ENCODE data around the gene ADARB2.

The ADARB2 gene

DNA sequence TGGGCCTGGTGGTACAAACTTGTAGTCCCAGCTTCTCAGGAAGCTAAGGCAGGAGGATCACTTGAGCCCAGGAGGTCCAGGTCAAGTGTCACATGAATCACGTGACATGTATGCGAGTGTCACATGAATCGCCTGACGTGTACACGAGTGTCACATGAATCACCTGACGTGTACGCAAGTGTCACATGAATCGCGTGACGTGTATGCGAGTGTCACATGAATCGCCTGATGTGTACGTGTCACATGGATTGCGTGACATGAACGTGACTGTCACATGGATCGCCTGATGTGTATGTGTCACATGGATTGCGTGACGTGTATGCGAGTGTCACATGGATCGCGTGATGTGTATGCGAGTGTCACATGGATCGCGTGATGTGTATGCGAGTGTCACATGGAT, 9.5 kb upstream of the ADARB2 start:
- H3K4me3 ChIP-seq (ENCODE audit: low read length): no peak overlapping the region
- no peaks in the 10 kb centered on the region for H3K4me1 ChIP-seq (ENCODE audit: control insufficient read depth, low read length)
- H3K9me3 ChIP-seq (ENCODE audit: control insufficient read depth, insufficient read depth, low read length): 0 out of 2 replicates have a peak, but pooled peaks cover 2% of the 10 kb centered on the region
- H3K79me2 ChIP-seq (ENCODE audit: control insufficient read depth, low read length): no peaks in the 10 kb centered on the region
- no peak overlapping the region for H3K27ac ChIP-seq (ENCODE audit: low read depth, low read length)
- no peaks in the 10 kb centered on the region for H4K20me1 ChIP-seq (ENCODE audit: control insufficient read depth, insufficient read depth, low read depth, low read length)
- H3K9me2 ChIP-seq (replicated peaks; ENCODE audit: control insufficient read depth, low read length): no peaks in the 10 kb centered on the region
- H3K4me2 ChIP-seq (ENCODE audit: low read length): no peak overlapping the region
- H3K27me3 ChIP-seq (ENCODE audit: control insufficient read depth, low read length): peaks cover 13% of the 10 kb centered on the region
- TF ChIP-seq, protein P1, sequence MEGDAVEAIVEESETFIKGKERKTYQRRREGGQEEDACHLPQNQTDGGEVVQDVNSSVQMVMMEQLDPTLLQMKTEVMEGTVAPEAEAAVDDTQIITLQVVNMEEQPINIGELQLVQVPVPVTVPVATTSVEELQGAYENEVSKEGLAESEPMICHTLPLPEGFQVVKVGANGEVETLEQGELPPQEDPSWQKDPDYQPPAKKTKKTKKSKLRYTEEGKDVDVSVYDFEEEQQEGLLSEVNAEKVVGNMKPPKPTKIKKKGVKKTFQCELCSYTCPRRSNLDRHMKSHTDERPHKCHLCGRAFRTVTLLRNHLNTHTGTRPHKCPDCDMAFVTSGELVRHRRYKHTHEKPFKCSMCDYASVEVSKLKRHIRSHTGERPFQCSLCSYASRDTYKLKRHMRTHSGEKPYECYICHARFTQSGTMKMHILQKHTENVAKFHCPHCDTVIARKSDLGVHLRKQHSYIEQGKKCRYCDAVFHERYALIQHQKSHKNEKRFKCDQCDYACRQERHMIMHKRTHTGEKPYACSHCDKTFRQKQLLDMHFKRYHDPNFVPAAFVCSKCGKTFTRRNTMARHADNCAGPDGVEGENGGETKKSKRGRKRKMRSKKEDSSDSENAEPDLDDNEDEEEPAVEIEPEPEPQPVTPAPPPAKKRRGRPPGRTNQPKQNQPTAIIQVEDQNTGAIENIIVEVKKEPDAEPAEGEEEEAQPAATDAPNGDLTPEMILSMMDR (IDR thresholded peaks at IDR 0.05; ENCODE audit: low read depth, low read length, poor library complexity, severe bottlenecking): no peak
- TF ChIP-seq EZH2phosphoT487 (IDR thresholded peaks at IDR 0.05; ENCODE audit: borderline replicate concordance, low read length): no peak
- H3F3A ChIP-seq (ENCODE audit: control insufficient read depth, insufficient read depth): no peaks in the 10 kb centered on the region
- no peaks in the 10 kb centered on the region for H3K36me3 ChIP-seq (ENCODE audit: control insufficient read depth, low read length)

DNA sequence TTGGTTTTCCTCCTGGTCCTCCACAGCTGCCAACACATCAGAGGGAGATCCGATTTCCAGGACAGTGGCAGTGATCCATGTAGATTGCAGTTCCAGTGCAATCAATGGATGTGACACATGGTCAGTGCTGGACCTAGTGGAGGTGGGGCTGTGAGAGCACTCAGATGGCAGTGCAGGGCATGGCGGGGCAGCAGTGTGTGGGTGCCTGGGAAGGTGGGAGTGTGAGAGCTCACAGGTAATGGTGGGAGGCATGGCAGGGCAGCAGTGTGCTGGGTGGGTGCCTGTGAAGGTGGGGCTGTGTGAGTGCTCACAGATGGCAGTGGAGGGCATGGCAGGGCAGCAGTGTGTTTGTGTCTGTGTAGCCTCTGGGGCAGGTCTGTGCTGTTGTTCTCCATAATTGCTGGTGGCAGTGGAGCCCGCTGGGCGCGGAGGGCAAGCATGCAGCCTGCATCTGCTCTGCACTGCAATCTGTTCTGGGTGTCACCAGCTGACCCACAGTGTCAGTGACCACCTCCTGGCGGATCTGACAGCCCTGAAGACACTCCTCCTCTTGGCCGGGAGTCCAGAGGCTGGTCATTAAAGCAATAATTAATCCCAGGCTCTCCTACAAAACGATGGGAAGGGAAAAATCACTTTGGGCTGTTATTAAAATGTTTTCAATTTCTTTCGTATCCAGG, 8.6 kb upstream of the ADARB2 start:
- no peaks in the 10 kb centered on the region for H4K20me1 ChIP-seq (ENCODE audit: control insufficient read depth, insufficient read depth, low read depth, low read length)
- no peaks in the 10 kb centered on the region for H3K9me2 ChIP-seq (replicated peaks; ENCODE audit: control insufficient read depth, low read length)
- H3K27ac ChIP-seq (ENCODE audit: low read depth, low read length): no peak overlapping the region
- peaks cover 20% of the 10 kb centered on the region for H3K27me3 ChIP-seq (ENCODE audit: control insufficient read depth, low read length)
- H3K4me3 ChIP-seq (ENCODE audit: low read length): no peak overlapping the region
- no peaks in the 10 kb centered on the region for H3K36me3 ChIP-seq (ENCODE audit: control insufficient read depth, low read length)
- H3K4me2 ChIP-seq (ENCODE audit: low read length): no peak overlapping the region
- 0 out of 2 replicates have a peak, but pooled peaks cover 2% of the 10 kb centered on the region for H3K9me3 ChIP-seq (ENCODE audit: control insufficient read depth, insufficient read depth, low read length)
- no peaks in the 10 kb centered on the region for H3K79me2 ChIP-seq (ENCODE audit: control insufficient read depth, low read length)
- H3K4me1 ChIP-seq (ENCODE audit: control insufficient read depth, low read length): no peaks in the 10 kb centered on the region
- TF ChIP-seq, protein P1 (IDR thresholded peaks at IDR 0.05; ENCODE audit: low read depth, low read length, poor library complexity, severe bottlenecking): no peak
- TF ChIP-seq EZH2phosphoT487 (IDR thresholded peaks at IDR 0.05; ENCODE audit: borderline replicate concordance, low read length): no peak
- no peaks in the 10 kb centered on the region for H3F3A ChIP-seq (ENCODE audit: control insufficient read depth, insufficient read depth)

DNA sequence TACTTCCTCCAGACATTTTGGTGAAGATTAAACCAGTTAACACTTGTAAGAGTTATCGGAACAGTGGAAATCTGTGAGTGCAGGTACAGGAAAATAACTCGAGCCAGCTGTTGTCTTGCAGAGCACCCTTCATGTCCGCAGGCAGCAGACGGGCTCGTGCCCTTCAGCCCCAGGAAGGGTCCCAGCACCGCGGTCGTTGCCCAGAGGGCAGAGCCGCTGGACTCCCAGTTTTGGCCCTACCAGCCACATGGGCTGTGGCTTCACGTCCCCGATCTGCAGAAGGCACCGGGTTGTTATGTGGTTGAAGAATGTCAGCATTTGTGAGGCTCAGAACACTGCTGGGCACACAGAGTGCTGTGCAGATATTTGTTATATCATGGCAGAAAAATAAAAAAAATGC, 7.2 kb upstream of the ADARB2 start:
- Histone ChIP-seq H3K27me3 (ENCODE audit: control insufficient read depth, low read length) (peaks cover 31% of the 10 kb centered on the region), H3K36me3 (ENCODE audit: control insufficient read depth, low read length) (no peaks in the 10 kb centered on the region), H3K79me2 (ENCODE audit: control insufficient read depth, low read length) (no peaks in the 10 kb centered on the region), H3F3A (ENCODE audit: control insufficient read depth, insufficient read depth) (no peaks in the 10 kb centered on the region), H3K9me2 (replicated peaks; ENCODE audit: control insufficient read depth, low read length) (no peaks in the 10 kb centered on the region), H3K9me3 (ENCODE audit: control insufficient read depth, insufficient read depth, low read length) (0 out of 2 replicates have a peak, but pooled peaks cover 2% of the 10 kb centered on the region), H3K27ac (ENCODE audit: low read depth, low read length) (no peak overlapping the region), H4K20me1 (ENCODE audit: control insufficient read depth, insufficient read depth, low read depth, low read length) (no peaks in the 10 kb centered on the region), H3K4me3 (ENCODE audit: low read length) (no peak overlapping the region), H3K4me1 (ENCODE audit: control insufficient read depth, low read length) (no peaks in the 10 kb centered on the region), H3K4me2 (ENCODE audit: low read length) (no peak overlapping the region)
- TF ChIP-seq, protein P1 (IDR thresholded peaks at IDR 0.05; ENCODE audit: low read depth, low read length, poor library complexity, severe bottlenecking): no peak
- no peak for TF ChIP-seq EZH2phosphoT487 (IDR thresholded peaks at IDR 0.05; ENCODE audit: borderline replicate concordance, low read length)

Measured in DOHH2 (cell line).